HG03432 (cell line): Measurements from ENCODE around the gene SOX8.
"Not testable (repeated sequence)": the region's sequence is repeated elsewhere in the genome, so short reads cannot be mapped to it uniquely, and the experiment has no call there.

Source experiments
- ATAC-seq: cut with Tn5 transposase; IDR thresholded peaks from one replicate; pipeline ENCODE4 v1.9.1; 2021; ENCODE audit warnings: mild to moderate bottlenecking, moderate library complexity; ENCODE audit not compliant: unreplicated experiment

The SOX8 gene

DNA sequence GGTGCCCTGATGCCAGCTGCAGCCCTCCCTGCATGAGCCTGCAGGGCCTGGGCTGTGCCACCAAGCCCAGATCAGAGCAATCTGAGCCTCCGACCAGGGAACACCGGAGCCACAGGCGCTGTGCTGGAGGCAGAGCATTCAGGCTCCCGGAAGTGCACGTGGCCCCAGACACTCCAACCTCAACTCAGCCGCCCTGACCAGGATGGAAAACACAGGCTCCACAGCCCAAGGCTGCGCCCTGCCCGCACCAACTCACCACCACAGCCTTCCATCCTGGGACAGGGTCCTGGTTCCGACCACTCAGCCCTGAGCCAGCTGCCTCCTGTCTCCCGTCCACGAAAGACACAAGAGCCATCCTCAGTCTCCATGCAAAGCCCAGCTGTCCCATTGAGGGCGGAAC is 29.2 kb upstream of the SOX8 start:
- ATAC-seq: no peak

DNA sequence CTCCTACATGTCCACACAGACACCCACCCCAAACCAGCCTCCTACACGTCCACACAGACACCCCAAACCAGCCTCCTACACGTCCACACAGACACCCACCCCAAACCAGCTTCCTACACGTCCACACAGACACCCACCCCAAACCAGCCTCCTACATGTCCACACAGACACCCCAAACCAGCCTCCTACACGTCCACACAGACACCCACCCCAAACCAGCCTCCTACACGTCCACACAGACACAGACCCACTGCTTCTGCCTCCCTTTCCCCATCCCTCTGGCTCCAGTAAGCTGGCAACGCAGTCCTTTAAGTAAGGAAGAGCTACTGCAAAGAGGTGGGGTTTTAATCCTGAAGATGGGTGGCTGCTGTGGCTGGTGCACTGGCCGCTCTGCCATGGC is 27.8 kb upstream of the SOX8 start:
- not testable (repeated sequence) for ATAC-seq

GRCh38 chr16:955766-956165 is 25.8 kb upstream of the SOX8 start:
- ATAC-seq: not testable (repeated sequence)

DNA sequence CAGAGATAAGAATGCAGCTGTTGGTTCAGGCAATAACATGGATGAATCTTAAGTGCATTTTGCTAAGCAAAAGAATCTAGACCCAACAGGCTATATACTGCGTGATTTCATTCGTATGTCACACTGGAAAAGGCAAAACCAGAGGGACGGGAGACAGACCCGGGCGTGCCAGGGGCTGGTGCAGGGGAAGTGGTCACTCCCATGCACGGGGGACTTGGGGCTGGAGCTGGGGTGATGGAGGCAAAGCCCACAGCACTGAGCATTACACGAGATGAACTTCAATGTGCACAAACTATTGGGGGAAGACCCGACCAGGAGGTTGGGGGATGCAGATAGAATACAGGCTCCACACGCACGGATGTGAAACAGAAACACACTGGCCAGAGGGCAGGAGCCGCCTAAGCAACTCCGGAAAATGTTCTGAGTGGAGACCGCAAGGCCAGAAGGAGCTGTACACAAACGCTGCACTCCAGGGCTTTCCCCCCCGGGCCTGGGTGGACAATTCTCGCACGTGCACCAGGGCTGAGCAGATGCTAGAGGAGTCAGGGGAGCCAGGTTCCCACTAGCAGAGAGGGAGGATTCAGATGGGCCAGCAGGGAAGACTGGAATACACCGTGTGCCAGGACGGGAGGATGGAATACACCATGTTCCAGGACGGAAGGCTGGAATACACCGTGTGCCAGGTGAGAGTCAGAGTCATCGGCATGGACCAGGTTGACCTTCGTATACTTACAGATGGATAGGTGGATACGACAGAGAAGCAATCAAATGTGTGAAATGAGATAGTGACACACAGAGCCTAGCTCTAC is 22.1 kb upstream of the SOX8 start:
- no peak for ATAC-seq

DNA sequence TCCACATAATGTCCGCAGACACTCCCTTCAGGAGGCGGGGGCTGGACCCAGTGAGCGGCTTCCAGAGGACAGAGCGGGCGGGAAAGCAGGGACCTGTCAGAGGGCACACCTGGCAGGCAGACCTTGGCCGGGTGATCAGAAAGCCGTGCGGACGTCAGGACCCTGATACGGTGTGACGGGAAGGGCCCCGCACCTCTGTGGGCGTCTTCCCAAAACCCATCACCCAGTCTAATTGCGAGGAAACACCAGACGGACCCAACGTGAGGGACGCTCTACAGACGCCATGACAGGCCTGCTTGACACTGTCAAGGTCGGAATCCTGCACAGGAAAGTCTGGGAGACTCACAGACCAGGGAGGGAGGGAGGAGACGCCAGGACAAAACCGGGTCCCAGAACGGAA is 19.2 kb upstream of the SOX8 start:
- no peak for ATAC-seq

- no peak for ATAC-seq
Observed at GRCh38 chr16:962901-963814, 18.4 kb upstream of the SOX8 start.

- no peak for ATAC-seq
Observed at GRCh38 chr16:963913-964312, 17.7 kb upstream of the SOX8 start.

- ATAC-seq: no peak
Observed at GRCh38 chr16:964356-965035, 17.1 kb upstream of the SOX8 start.

DNA sequence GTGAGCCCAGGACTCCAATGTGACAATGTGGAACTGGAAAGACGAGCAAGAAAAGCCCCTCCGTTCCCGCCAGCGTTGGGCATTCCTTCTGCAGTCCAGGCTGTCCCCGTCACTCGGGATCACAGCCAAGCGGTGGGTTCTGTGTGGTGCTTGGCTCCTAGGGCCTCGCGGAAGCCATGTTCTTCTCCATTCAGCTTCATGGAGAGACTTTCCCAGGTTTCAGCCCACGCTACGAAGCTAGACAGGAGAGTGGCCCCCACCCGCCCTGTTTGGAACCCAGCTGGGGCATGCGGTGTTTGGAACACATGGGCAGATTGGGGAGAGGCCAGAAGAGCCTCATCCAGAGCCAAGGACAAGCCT is 16.6 kb upstream of the SOX8 start:
- no peak for ATAC-seq

GRCh38 chr16:965487-965886 is 16.1 kb upstream of the SOX8 start:
- no peak for ATAC-seq

- no peak for ATAC-seq
Observed at GRCh38 chr16:966035-966434, 15.5 kb upstream of the SOX8 start.

DNA sequence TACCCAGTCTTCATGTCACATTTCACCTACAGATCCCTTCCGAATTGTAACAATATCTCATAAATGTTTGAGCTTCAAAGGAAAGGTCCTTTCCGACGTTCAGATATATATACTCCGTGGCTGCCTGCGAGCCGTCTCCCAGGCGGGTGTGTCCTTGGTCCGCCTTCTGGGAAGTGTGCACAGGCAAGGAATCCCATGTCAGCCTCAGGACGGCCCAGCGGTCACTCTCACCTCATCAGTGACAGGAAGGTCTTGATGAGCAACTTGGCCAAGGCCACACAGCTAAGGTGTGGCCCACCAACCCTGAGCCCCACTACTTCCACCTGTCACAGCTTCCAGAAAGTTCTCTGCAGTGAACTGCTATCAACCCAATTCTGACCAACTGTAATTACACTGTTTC is 15.1 kb upstream of the SOX8 start:
- no peak for ATAC-seq

DNA sequence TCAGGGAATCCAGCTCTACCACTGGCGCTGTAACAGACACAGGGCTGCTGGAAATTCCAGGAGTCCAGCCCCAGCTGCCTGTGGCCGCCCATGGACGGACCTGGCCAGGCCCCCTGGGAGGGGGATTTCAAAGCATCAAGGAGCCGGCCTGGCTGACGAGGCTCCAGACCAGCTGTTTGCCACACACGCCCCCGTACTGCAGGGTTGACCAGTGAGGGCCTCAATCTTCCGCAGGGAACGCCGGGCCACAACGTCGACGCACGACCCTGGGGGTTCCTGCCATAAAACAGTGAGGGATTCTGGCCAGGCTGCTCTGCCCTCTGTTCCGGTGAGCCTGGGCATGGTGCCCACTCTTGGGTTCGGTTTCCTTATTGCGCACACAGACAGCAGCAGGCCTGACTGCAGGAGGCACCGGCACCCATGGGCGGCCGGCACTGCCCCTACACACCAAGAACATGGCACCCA is 14.5 kb upstream of the SOX8 start:
- no peak for ATAC-seq

DNA sequence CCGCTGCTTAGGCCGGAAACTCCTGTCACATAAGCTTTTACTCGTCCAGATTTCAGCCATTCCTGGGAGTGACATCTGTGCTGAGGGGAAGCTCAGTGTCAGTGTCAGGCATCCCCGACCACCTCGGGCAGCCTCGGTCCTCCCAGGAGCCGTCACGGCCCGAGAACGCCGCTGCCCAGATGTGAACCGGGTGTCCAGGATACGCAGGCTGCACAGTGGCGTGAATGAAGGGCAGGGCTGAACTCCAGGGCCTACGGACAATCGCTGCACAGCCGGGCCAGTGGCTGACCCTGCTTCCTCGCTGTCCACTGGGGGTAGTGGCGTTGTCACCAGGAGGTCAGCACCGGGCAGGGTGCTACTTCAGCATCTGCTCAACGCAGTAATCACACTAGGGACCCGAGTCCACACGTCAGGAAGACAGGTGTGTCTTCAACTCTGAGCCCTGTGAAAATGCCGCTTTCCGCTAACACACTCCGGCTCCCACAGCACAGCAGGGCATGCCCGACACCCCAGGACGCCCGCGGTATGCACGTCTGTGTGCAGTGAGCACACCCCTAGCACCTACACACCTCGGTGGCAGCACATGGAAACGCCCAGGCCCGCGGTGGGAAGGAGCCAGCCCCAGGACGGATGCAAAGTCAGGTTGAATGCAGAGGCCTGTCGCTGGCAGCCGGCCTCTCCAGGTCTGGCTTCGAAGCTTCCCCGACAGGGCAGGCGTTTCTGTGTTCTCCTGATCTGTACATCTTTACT is 13.8 kb upstream of the SOX8 start:
- ATAC-seq: no peak

GRCh38 chr16:968620-969019 is 12.9 kb upstream of the SOX8 start:
- no peak for ATAC-seq

- no peak for ATAC-seq
Observed at GRCh38 chr16:969508-970385, 11.8 kb upstream of the SOX8 start.

- no peak for ATAC-seq
Observed at GRCh38 chr16:970386-970765, 11.2 kb upstream of the SOX8 start.

- peak; percentile 76 for ATAC-seq
Observed at GRCh38 chr16:970766-971581, 10.6 kb upstream of the SOX8 start, which contains the start of gene LMF1. Gene LMF1, minus strand, starts transcription at chr16:970984. Its CDS starts 4 bp downstream, at chr16:970980.

- ATAC-seq: no peak
Observed at GRCh38 chr16:971582-971905, 10.0 kb upstream of the SOX8 start.
